ENCODE data around the gene HIP1R.

Gene HIP1R

DNA sequence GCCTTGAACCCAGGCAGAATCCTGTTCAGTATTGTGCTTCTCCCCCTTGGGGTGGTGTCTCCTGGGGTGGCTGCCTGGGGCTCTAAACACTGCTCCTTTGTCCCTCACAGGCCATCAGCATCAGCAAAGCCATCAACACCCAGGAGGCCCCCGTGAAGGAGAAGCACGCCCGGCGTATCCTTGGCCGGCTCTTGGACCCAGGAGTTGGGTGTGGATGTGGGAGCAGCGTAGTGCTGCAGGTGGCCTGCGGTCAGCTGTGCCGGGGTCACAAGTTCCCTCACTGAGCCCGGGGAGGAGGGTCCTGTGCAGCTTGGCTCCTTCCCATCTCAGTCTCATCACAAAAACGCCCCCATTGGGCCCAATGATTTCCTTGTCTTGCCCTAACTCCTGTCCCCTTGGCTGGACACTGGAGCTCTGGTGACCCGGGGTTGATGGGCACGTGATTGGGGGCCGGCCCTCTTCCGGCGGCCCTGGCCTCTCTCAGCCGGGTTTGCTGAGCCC, 12.7 kb downstream of the HIP1R start:
- no peak for DNase-seq

DNA sequence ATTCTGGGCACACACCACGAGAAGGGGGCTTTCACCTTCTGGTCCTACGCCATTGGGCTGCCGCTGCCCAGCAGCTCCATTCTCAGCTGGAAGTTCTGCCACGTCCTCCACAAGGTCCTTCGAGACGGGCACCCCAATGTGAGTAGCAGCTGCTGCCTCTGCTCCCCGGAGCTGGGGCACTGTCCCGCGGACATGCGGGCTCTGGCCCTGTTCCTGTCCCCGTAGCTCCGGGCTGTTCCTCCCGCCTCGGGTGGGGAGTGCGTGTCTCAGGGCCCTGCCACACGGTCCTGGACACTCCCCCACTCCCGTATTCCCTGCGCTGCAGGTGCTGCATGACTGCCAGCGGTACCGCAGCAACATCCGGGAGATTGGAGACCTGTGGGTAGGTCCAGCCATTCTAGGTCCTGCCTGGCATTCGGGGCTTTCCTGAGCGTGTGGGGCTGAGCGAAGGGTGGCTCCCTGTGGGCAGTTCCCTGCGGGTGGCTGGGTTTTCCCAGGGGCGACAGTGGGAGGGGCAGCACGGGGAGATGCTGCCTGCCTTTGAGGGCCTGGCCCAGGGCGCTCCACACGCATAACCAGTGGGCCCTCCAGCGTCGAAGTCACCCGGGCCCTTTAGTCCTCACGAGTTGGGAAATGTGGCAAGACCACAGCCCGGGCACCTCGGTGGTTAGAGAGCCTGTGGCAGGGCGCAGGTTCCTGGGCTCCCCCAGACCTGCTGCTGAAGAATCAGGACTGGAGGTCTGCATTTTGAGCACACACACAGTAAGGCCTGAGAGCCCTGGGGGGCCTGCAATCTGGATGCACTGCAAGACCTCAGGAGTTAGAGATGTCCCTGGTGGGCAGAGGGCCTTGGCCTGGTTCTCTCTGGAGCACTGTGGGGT, 13.5 kb downstream of the HIP1R start:
- DNase-seq: no peak

DNA sequence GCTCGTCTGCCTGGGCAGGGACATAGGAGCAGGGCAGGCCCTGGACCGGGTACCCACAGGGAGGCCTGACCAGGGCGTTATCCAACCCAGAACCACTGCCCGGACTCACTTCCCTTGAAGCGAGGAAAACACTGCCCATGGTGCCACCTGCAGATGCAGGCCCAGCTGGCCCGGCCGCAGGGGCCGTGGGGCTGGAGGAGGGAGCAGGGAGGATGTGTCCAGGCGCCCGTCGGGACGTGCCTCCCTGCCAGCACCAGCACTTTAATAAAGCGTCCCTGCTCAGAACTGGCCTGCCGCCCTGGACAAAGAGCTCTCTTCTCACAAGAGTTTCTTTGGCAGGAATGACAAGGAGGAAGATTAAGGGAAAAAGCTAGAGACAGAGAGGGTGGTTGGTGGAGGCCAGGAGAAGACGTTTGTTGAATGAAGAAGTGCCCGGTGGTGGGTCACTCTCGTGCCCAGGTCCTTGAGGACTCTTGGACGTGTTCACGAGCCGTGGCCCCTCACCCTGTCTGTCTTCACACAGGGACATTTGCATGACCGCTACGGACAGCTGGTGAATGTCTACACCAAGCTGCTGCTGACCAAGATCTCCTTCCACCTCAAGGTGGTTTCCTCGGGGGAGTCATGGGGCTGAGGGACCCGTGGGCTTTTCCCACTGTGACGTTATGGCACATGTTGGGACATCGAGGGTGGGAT, 14.2 kb downstream of the HIP1R start:
- DNase-seq: no peak

DNA sequence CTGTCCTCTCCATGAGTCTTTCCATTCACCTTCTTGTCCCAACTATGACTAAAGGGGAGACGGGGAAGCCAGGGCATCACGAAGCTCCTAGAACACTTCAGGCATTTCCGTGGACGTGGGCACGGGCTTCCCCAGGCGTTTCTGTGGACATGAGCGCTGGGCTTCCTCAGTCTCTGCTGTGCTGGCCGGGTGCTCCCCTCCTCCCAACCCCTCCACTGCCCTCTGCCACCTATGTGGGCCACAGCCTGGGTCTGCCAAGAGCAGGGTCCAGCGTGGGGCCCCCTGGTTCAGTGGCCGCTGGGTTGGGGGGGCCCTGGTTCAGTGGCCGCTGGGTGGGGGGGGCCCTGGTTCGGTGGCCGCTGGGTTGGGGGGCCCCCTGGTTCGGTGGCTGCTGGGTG, 14.8 kb downstream of the HIP1R start:
- no peak for DNase-seq

DNA sequence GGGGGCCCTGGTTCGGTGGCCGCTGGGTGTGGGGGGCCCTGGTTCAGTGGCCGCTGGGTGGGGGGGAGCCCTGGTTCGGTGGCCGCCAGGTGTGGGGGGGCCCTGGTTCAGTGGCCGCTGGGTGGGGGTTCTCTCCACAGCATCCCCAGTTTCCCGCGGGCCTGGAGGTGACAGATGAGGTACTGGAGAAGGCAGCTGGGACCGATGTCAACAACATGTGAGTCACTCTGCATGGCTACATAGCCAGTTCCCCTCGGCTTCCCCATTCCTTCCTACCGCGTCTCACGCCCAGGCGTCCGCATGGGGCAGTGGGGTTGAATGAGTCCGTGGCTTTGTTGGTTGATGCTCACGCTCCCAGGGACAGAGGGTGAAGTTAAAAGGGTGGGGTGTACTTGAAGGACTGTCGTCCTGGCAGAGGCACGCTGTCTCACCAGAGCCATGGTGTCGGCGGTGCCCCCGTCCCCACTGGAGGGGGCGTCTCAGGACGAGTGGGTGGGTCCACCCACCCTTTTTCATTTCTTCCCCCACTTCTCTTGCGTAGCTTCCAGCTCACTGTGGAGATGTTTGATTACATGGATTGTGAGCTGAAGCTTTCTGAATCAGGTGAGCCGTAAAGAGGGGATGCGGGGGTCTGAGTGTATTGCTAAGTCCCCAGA, 15.6 kb downstream of the HIP1R start:
- DNase-seq: no peak

DNA sequence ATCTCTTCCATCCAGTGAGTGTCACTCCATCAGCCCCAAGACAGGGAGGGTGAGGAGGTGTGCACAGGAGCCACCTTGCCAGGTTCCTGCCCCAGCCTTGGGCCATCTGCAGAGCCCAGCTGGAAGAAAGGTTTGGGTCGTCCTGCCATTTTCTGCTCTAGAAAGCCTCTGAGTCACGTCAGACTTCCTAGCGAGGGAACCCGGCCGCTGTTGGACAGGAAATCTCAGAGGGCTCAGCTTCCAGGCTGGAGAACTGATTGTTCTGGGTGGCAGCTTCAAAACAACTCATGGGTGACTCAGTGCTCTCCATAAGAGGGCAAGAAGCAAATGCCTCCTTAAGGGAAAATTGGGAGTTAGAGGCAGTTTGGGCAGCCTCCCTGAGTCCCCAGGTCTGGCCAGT, 16.6 kb downstream of the HIP1R start:
- no peak for DNase-seq

DNA sequence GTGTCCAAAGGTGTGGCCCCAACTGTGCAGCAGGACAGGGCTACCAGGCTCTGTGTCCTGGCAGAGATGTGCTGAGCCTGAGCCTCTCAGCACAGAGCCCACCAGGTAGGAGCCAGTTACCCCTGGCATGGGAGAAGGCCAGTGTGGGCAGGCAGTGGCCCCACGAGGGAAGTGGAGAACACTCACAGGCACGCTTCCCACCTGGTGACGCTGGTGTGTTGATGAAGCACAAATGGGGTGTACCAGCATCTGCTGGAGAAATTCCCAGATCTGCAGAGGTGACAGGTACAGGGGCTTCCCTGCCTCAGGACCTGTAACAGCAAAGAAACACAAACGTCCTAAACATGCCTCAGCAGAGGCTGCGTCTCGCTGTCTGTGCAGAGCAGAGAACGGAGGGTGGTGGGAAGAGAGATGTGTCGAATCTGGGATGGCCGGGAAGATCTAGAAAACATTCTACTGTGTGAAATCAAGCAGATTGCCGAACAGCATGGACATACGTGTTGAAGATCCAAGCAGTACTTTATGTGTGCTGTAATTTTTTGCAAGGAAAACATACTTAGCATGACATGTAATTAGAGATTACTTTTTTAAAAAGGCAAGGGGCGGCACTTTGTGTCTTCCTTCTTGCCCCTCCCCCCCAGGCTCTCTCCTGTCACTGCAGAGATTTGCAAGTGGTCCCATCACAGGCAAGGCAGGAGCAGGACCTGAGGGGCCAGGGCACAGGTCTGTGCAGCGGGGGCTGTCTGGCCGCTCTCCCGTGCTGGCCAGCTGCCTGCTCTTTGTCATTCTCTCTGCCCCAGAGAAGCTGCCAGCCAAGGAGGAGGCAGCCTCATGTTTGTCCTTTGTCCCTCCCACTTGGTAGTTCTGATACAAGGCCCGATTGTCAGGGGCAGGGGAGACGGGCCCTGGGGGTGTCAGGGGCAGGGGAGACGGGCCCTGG, 17.3 kb downstream of the HIP1R start:
- DNase-seq: no peak

DNA sequence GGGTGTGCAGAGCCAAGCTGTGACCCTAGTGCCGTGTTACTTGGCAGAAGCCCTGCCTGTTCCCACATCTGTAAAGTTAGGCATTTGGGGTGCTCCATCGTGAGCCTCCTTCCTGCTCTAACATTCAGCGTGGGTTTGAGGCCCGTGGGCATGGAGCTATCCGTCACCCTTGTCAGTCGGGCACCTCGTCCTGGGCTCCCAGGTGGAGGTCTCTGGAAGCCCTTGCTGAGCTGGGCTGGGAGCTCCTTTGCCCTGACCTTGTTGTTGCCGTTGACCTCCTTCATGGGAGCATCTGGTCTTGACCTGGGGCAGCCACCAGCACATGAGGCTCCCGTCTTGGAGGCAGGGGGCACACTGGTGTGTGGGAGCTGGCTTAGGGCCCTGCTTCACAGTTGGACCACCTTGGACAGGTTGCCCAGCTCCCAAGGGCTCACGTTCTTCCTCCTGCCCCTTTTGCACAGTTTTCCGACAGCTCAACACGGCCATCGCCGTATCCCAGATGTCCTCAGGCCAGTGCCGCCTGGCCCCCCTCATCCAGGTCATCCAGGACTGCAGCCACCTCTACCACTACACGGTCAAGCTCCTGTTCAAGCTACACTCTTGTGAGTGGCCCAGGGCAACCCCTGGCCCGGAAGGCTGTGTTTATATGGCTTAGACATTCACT, 18.5 kb downstream of the HIP1R start:
- DNase-seq: no peak

DNA sequence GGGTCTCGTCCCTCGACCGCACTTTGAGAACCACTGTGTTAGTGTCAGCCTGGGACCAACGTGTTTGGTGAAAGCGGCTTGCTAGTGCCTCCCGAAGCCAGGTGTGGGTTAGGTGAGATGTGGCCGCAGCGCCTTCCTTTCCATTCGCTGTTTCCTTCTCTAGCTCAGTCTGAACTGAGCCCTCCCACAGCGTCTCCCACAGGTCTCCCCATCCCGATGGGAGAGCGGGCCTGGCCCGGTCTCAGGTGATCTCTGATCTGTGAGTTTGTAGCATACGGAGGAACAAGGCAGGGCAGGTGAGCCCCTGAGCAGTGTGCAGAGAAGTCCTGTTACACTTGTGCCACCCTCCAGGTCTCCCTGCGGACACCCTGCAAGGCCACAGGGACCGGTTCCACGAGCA, 19.3 kb downstream of the HIP1R start:
- no peak for DNase-seq

DNA sequence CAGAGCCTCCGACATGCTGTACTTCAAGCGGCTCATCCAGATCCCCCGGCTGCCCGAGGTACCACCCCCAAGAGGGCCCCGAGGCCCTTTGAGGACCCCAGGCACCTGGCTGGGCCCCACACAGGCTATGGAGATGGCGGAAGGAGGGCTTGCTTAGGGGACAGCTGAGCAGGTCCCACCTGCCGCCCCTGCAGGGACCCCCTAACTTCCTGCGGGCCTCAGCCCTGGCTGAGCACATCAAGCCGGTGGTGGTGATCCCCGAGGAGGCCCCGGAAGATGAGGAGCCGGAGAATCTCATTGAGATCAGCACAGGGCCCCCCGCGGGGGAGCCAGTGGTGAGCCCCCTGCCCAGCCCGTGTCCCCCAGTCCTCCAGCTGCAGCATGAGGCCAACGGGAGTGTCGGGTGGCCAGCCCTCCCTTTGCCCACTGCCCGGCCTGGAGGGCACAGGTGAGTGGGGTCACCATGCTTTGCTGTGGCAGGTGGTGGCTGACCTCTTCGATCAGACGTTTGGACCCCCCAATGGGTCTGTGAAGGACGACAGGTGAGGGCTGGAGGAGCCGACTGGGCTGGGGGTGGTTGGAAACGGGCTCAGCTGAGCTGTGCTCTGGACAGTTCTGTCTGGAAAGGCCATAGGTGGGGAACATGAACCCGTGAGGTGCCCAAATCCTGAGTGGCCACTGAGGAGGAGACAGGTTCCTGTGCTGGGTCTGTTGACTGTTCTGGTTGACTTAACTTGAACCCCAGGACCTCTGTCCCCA, 20.0 kb downstream of the HIP1R start:
- no peak for DNase-seq

DNA sequence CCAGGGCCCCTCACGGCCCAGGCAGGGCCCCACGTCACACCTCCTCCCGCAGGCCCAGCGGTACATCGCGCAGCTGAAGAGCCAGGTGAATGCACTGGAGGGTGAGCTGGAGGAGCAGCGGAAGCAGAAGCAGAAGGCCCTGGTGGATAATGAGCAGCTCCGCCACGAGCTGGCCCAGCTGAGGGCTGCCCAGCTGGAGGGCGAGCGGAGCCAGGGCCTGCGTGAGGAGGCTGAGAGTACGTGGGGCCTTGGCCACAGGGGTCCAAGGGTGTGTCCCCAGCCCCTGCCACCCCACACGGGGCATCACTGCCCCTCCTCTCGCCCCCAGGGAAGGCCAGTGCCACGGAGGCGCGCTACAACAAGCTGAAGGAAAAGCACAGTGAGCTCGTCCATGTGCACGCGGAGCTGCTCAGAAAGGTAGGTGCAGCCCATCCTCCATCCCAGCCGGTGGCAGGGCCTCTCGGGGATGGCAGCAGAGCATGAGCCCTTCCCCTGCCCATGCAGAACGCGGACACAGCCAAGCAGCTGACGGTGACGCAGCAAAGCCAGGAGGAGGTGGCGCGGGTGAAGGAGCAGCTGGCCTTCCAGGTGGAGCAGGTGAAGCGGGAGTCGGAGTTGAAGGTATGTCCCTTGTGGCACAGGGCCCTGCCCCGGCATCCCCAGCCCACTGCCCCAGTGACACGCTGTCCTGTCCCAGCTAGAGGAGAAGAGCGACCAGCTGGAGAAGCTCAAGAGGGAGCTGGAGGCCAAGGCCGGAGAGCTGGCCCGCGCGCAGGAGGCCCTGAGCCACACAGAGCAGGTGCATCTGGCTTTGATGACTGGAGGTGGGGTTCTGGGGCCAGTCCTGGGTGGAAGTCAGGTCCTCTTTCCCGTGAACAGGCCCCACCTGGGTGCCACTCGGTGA, 20.9 kb downstream of the HIP1R start:
- DNase-seq: peak; percentile 51 to 58

DNA sequence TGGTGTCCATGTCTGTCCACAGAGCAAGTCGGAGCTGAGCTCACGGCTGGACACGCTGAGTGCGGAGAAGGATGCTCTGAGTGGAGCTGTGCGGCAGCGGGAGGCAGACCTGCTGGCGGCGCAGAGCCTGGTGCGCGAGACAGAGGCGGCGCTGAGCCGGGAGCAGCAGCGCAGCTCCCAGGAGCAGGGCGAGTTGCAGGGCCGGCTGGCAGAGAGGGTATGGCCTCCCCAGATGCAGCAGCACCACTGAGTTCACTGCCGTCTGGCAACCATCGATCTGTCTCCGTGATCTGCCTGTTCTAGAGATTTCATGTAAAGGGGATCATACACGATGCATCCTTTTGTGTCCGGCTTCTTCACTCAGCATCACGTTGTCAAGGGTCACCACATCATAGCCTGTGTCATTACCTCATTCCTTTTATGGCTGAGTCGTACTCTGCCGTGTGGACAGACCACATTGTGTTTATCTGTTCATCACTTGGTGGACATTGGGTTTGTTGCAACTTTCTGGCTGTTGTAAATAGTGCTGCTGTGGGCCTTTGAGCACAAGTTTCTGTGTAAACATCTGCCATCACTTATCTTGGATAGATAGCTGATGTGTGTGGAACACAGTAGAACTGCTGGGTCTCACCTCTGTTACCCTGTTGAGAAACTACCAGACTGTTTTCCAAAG, 21.9 kb downstream of the HIP1R start:
- no peak for DNase-seq

DNA sequence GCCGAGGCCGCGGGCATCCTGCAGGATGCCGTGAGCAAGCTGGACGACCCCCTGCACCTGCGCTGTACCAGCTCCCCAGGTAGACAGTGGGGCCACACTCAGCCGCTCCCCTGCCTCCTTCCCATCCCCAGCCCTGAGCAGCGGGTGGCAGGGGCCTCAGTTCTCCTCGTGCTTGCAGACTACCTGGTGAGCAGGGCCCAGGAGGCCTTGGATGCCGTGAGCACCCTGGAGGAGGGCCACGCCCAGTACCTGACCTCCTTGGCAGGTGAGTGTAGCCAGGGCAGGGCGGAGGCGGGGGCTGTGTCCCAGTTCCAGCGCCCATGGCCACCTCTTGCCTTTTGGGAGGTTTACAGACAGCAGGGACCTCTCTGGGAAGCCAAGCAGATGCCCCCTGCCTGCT, 22.9 kb downstream of the HIP1R start:
- DNase-seq: no peak

DNA sequence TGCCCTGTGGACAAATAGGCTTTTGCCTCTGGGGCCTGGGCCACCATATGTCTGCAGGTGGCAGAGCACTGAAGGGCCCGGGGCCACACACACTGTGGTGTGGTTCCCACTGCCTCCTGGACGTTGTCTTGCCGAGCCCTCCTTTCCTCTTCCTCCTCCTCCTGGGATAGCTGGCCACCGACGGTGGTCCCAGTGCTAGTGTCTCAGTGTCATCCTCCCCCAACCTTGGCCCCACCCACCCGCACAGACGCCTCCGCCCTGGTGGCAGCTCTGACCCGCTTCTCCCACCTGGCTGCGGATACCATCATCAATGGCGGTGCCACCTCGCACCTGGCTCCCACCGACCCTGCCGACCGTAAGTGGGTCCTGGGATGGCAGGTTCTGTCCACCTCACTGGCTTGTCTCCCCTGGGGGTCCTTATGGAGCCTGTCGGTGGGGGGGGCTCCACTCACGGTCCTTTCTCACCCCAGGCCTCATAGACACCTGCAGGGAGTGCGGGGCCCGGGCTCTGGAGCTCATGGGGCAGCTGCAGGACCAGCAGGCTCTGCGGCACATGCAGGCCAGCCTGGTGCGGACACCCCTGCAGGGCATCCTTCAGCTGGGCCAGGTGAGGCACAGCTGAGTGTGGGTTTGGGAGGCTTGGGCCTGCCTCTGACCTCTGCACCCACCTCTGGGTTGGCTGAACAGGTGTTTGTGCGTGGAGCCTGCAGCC, 23.5 kb downstream of the HIP1R start:
- no peak for DNase-seq

DNA sequence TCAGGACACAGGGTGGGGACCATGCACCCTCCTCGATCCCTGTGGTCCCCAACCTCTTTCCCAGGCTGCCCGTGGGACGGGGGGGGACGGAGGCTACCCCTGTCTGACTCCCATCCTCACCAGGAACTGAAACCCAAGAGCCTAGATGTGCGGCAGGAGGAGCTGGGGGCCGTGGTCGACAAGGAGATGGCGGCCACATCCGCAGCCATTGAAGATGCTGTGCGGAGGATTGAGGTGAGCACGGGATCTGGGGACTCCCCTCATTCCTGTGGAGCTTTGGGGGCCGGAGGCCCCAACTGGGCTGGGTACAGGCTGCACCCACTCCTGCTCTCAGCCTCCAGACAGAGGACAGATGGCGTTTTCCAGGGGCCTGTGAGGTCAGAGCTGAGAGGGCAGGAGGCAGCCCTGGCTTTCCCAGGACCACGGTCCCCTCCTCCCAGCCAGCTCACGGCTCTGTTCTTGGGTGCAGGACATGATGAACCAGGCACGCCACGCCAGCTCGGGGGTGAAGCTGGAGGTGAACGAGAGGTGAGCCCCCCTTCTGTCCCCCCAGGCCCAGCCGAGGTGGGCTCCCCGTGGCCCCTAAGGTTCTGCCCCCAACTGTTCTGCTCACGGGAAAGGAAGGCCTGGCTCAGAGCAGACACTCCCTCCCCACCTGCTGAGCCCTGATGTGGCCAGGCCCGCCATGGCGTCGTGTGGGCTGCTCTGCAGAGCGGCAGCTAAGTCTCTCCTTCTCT, 24.2 kb downstream of the HIP1R start:
- no peak for DNase-seq

DNA sequence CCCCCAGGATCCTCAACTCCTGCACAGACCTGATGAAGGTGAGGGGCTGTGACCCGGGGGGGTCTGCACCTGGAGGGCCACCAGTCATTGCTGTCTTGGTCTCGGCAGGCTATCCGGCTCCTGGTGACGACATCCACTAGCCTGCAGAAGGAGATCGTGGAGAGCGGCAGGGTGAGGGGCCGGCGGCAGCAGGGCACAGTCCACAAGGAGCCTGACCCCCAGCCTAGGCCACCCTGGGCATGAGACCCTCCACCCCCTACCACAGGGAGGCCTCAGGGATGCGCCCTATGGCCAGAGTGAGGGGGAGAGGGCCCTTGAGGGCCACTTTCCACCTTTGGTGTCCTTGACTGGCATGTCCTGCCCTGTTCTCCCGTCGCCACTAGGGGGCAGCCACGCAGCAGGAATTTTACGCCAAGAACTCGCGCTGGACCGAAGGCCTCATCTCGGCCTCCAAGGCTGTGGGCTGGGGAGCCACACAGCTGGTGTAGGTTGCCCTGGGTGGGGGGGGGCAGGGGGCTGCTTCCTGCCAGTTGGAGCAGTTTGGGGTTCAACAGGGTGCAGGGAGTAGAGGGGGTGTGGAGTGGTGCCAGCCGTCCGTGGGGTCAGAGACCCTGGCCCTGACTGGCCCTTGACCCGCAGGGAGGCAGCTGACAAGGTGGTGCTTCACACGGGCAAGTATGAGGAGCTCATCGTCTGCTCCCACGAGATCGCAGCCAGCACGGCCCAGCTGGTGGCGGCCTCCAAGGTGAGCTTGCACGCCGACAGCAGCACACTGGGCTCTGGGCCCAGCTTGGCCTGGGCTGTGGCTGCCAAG, 25.0 kb downstream of the HIP1R start:
- DNase-seq: peak in 1 of 2 experiments; percentile 59

Measured in NCI-H187 (cell line).